M059J (cell line): ENCODE measurements around the gene TACR1. TPM values are rescaled to one million over a fixed set of nuclear protein-coding genes. Genes with fewer than 3 reads are reported as not detected.
"Not testable (repeated sequence)": the region's sequence is repeated elsewhere in the genome, so short reads cannot be mapped to it uniquely, and the experiment has no call there.

Experiments used
- DNase-seq: peaks from one replicate; pipeline ENCODE4 v3.0.0-alpha.2; 2012; ENCODE audit warnings: low read depth
- total RNA-seq: library from RNA; depleted of rRNA; stranded (reverse); fragments of >200 nt; shearing (Covaris generic); gene quantifications from 2 replicates; pipeline ENCODE4 v1.2.3, GENCODE V29; 2014

Gene TACR1
- total RNA-seq, 1 experiment from 2014 or later = 0.25 TPM

- no peak for DNase-seq
Observed at GRCh38 chr2:75090770-75091515, 108.4 kb downstream of the TACR1 start.

- DNase-seq = no peak
Observed at GRCh38 chr2:75089471-75089870, 109.8 kb downstream of the TACR1 start.

- no peak for DNase-seq
Observed at GRCh38 chr2:75088791-75089190, 110.5 kb downstream of the TACR1 start.

GRCh38 chr2:75087736-75088135, 111.6 kb downstream of the TACR1 start:
- DNase-seq = no peak

- DNase-seq = peak; percentile 42
Observed at GRCh38 chr2:75079575-75079974, 119.7 kb downstream of the TACR1 start.

GRCh38 chr2:75077909-75078308, 121.4 kb downstream of the TACR1 start:
- no peak for DNase-seq

GRCh38 chr2:75076088-75076487, 123.2 kb downstream of the TACR1 start:
- DNase-seq = no peak

- no peak for DNase-seq
Observed at GRCh38 chr2:75074708-75075107, 124.6 kb downstream of the TACR1 start.

- DNase-seq = no peak
Observed at GRCh38 chr2:75074228-75074627, 125.1 kb downstream of the TACR1 start.

- no peak for DNase-seq
Observed at GRCh38 chr2:75071766-75072165, 127.6 kb downstream of the TACR1 start.

- no peak for DNase-seq
Observed at GRCh38 chr2:75068546-75068945, 130.8 kb downstream of the TACR1 start.

GRCh38 chr2:75067506-75067905, 131.8 kb downstream of the TACR1 start:
- DNase-seq = no peak

GRCh38 chr2:75066121-75066902, 133.0 kb downstream of the TACR1 start:
- DNase-seq = no peak

- no peak for DNase-seq
Observed at GRCh38 chr2:75065402-75066008, 133.8 kb downstream of the TACR1 start.

GRCh38 chr2:75064691-75065396, 134.5 kb downstream of the TACR1 start:
- DNase-seq = peak; percentile 37

- no peak for DNase-seq
Observed at GRCh38 chr2:75063906-75064305, 135.4 kb downstream of the TACR1 start.

GRCh38 chr2:75058427-75058826, 140.9 kb downstream of the TACR1 start:
- no peak for DNase-seq

GRCh38 chr2:75057150-75057549, 142.2 kb downstream of the TACR1 start:
- not testable (repeated sequence) for DNase-seq

GRCh38 chr2:75055820-75056675, 143.3 kb downstream of the TACR1 start:
- DNase-seq = peak; percentile 90

- no peak for DNase-seq
Observed at GRCh38 chr2:75055142-75055819, 144.0 kb downstream of the TACR1 start.

- peak; percentile 70 for DNase-seq
Observed at GRCh38 chr2:75054296-75054695, 145.0 kb downstream of the TACR1 start.
